ENCODE results near the gene MAN1A1.

Gene MAN1A1

DNA sequence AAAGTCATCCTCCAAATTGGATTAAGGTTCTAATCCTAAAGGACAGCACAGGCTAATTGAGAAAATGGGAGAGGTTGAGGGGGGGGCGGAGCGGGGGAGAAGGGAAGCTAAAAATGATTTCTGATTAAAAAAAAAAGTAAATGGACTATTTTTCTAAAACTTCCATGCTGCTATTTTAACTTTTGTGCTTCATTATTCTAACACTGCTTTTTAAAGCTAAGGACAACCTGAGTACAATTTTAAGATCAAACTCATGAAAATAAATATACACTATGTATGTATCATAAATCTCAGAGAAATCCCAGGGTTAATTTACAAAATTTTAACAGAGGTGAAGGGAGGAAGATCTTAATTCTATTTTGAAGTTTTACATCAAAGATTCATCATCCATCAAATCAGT is 4.4 kb downstream of the MAN1A1 start:
- no peak for DNase-seq

- no peak for DNase-seq
These were observed 5.3 kb downstream of the MAN1A1 start for GRCh38 chr6:119344306-119344705.

- no peak for DNase-seq
These were observed 5.9 kb downstream of the MAN1A1 start for GRCh38 chr6:119343573-119344146.

DNA sequence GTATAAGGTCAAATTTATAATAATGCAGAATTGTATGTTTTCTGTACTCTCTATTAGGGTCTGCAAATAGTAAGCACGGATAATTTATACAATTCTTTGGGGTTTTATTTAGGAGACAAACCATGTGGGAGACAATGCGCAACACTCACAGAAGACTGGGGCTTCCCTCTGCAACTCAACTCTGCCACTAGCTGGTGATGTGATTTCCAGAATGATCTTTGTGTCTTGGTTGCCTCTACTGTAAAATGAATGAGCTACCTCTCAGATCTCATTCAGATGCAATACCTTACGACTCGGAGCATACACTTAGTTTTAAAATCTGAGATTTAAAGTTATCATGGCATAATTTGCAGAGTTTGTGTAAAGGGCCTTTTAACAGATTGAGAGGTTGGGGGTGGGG is 6.4 kb downstream of the MAN1A1 start:
- DNase-seq: no peak

GRCh38 chr6:119342430-119342829 is 7.1 kb downstream of the MAN1A1 start:
- DNase-seq: no peak

- no peak for DNase-seq
These were observed 8.6 kb downstream of the MAN1A1 start for GRCh38 chr6:119340796-119341487.

DNA sequence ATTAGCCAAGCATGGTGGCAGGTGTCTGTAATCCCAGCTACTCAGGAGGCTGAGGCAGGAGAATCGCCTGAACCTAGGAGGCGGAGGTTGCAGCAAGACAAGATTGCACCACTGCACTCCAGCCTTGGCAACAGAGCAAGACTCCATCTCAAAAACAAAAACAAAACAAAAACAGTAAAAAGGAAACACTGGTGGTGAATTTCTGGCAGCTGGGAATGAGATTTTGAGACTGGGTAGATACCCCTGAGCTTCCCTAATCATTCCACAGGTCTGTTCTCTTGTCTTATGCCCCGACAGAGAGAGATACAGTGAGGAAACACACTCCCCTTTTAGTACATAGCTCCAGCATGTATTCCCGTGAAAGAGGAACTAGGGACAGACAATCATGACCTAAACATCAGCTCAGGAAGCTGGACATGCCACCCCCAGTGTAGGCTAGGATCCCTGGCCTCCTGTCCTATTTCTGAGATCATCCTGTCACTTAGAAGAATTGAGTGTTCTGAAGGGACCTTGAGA is 9.6 kb downstream of the MAN1A1 start:
- DNase-seq: no peak

GRCh38 chr6:119337762-119338161 is 11.8 kb downstream of the MAN1A1 start:
- DNase-seq: no peak

- no peak for DNase-seq
These were observed 12.3 kb downstream of the MAN1A1 start for GRCh38 chr6:119337252-119337651.

GRCh38 chr6:119334535-119335264 is 14.9 kb downstream of the MAN1A1 start:
- no peak for DNase-seq

DNA sequence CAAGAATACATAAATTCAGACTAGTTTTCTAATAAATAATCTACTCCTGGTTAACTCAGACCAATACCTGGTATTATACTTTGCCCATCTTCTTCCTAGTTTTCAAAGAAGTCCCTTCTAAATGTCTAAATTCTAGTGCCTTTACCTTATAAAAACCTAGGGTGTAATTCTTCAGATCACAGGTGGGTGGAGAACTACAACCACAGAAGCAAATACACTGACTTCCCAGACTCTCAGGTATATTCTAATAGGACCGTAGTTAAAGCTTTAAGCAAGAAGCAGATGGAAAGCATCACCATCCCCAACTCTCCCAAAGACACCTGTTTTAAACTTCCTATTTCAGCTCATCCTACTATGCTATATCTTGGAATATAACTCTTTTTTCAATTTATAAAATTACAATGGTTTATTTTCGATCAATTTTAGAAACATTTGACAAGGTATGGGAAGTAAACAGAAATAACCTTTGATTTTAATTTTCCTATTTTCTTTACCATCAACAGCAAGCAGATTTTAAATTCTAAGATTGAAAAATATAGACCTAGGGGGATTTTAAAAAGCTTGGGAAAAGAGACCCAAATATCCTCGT is 15.8 kb downstream of the MAN1A1 start:
- no peak for DNase-seq

- DNase-seq: no peak
These were observed 16.4 kb downstream of the MAN1A1 start for GRCh38 chr6:119333063-119333609.

DNA sequence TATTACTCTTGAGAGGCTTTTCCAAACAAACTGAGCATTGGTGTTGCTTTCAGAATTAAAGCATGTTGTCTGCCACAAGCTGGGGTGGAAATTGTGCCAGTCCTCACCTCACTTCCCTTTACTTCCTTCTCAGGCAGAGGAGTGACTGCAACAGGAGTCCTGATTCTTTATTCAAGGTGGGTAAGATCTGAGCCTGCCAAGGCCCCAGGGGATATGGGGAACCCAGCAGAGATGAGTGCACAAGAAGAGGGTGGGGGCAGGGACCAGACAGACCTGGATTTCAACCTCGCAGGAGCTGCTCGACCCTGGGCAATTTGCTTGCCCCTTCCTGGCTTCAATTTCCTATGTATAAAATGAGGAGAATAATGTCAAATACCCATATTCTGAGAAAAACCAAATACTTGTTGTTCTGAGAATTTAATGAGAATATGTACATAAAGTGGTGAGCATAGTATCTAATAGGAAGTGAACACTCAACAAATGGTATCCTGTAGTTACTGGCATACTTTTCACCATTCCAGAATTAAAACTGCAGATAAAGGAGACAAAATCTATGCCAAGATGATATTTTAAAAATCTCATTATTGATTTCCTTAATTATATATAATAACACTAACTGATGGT is 17.8 kb downstream of the MAN1A1 start:
- DNase-seq: no peak

- no peak for DNase-seq
These were observed 18.9 kb downstream of the MAN1A1 start for GRCh38 chr6:119330520-119331113.

DNA sequence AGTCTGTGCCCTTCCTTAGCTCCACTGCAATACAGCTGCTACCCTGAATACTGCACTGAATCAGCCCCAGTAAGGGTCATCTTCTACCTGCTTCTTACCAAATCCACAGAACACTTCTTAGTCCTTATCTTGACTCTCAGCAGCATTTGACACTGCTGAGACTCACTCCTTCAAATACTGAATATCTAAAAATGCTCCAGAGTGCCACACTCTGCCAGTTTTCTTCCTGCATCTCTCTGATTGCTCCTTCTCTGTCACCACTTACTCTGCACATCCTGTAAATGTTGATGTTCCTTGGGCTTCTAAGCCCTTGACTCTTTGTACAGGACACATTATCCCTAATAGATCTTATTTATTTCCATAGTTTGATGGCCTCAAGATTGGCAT is 19.8 kb downstream of the MAN1A1 start:
- DNase-seq: no peak

DNA sequence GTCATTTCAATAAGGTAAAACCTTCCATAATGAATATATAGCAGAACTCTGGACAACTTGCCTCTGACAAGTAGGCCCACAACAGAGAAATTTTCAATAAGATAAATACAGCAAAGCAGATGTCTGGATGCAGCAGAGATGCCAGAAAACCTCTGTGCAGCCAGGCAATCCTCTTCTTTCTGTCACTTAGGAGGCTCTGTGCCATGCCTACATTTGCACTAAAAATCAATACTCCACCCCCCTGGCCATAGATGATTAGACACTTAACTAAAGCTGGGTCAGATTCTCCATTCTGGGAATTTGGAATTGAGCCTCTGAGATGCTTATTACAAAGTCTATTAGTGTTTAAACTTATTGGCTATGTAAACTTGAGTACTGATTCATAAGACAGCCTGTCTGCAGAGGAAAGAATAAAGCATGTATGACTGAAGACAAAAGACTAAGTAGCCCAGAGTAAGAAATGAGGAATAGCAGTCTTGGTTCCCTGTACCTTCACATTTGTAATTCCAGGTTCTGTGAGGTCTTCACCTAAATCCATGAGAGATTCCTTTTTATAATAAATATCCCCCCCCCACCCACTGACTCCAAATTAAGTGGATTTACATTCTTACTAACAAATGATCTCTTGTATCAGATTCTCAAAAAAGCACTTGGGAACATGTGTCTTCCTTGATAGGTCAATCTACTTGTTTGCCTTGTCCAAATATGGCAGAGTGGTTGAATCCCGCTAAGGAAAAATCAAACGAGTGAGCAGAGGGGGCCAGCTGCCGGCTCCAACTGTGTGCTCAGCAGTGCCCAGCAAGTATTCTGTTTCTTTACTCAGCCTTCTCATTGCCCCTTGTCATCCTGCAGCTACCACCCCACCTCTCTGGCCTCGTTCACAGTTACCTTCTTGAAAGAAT is 20.4 kb downstream of the MAN1A1 start:
- no peak for DNase-seq

- no peak for DNase-seq
These were observed 21.3 kb downstream of the MAN1A1 start for GRCh38 chr6:119328254-119328653.

DNA sequence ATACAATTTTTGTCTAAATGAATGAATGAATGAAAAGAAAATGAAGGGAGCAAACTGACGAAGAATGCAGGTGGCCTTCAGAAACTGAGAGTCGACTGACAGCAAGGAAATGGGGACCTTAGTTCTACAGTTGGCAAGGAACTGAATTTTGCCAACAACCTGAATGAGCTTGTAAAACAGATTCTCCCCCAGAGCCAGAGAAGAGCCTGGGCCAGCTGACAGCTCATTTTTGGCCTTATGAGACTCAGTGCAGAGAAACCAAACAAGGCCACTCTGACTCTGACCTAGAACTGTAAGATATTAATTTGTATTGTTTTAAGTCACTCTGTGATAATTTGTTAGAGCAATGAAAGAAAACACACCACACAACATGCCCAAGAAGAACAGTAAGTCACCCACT is 21.8 kb downstream of the MAN1A1 start:
- no peak for DNase-seq

GRCh38 chr6:119326291-119327005 is 23.1 kb downstream of the MAN1A1 start:
- no peak for DNase-seq

GRCh38 chr6:119325559-119326265 is 23.8 kb downstream of the MAN1A1 start:
- DNase-seq: no peak

All from T-helper 9 cell (primary cell).